OCI-LY7 (cell line): ENCODE data around the gene SLC6A6. TPM values are rescaled to one million over a fixed set of nuclear protein-coding genes. Genes with fewer than 3 reads are reported as not detected.

ENCODE experiments used
- BruUV-seq: library from RNA; stranded (reverse); fragments of 400-500 nt; replicated peaks from 2 replicates; lab custom pipeline; 2021; lab: Mats Ljungman, UMichigan
- CTCF ChIA-PET: fragments of 300-600 bp; sonication (Branson Sonifier 250); formaldehyde crosslinking; loops from one replicate; lab custom pipeline; 2022; ENCODE audit warnings: antibody characterized with exemption; ENCODE audit not compliant: unreplicated experiment; lab: Charles Lee
- POLR2A ChIA-PET: fragments of 300-600 bp; sonication (Branson Sonifier 250); formaldehyde crosslinking; loops from one replicate; lab custom pipeline; 2022; ENCODE audit warnings: antibody characterized with exemption; lab: Charles Lee
- DNase-seq: peaks from one replicate; pipeline ENCODE4 v3.0.0-alpha.2; 2015; ENCODE audit warnings: low spot score
- H2AFZ ChIP-seq: fragments of 200-600 bp; sonication (generic), shearing (Covaris generic); 2 replicates; pipeline ENCODE4 v1.6.1; 2014; ENCODE audit warnings: mild to moderate bottlenecking, antibody characterized with exemption, low read length, moderate library complexity
- H3K27ac ChIP-seq: fragments of 200-600 bp; sonication (generic); 2 replicates; pipeline ENCODE4 v1.5.1; 2014; ENCODE audit warnings: mixed run types, low read depth, mild to moderate bottlenecking, moderate library complexity, low read length, inconsistent platforms; ENCODE audit not compliant: poor library complexity, severe bottlenecking
- H3K36me3 ChIP-seq: fragments of 200-600 bp; sonication (generic); 2 replicates; pipeline ENCODE4 v1.6.1; 2014; ENCODE audit warnings: mild to moderate bottlenecking, antibody characterized with exemption, low read length, moderate library complexity, mixed read lengths; ENCODE audit not compliant: insufficient read depth
- H3K4me1 ChIP-seq: fragments of 200-600 bp; sonication (generic); 2 replicates; pipeline ENCODE4 v1.5.1; 2014; ENCODE audit warnings: mild to moderate bottlenecking, low read length; ENCODE audit not compliant: insufficient read depth, poor library complexity, severe bottlenecking
- H3K4me2 ChIP-seq: fragments of 200-600 bp; sonication (generic); 2 replicates; pipeline ENCODE4 v1.6.1; 2014; ENCODE audit warnings: mild to moderate bottlenecking, low read length
- H3K4me3 ChIP-seq: fragments of 200-600 bp; sonication (generic); 2 replicates; pipeline ENCODE4 v1.5.1; 2014; ENCODE audit warnings: mild to moderate bottlenecking, low read depth, low read length; ENCODE audit not compliant: poor library complexity, severe bottlenecking
- H3K79me2 ChIP-seq: fragments of 200-600 bp; sonication (generic); 2 replicates; pipeline ENCODE4 v1.6.1; 2016; ENCODE audit warnings: low read depth, mild to moderate bottlenecking, low read length, moderate library complexity, mixed read lengths; ENCODE audit not compliant: insufficient read depth
- H3K9me2 ChIP-seq: fragments of 200-600 bp; sonication (generic); 2 replicates; pipeline ENCODE4 v1.6.1; 2016; ENCODE audit warnings: mild to moderate bottlenecking, low read length, mixed read lengths; ENCODE audit not compliant: insufficient read depth
- H3K9me3 ChIP-seq: fragments of 200-600 bp; sonication (generic); 2 replicates; pipeline ENCODE4 v1.6.1; 2014; ENCODE audit warnings: mild to moderate bottlenecking, mixed run types, low read length, mixed read lengths
- H4K20me1 ChIP-seq: fragments of 200-600 bp; sonication (generic); 2 replicates; pipeline ENCODE4 v1.6.1; 2014; ENCODE audit warnings: mild to moderate bottlenecking, antibody characterized with exemption, low read length, moderate library complexity, mixed read lengths; ENCODE audit not compliant: insufficient read depth
- EZH2phosphoT487 ChIP-seq: fragments of 200-600 bp; sonication (generic); IDR thresholded peaks from 2 replicates; pipeline ENCODE4 v1.6.1; 2018; ENCODE audit warnings: low read depth, borderline replicate concordance, mild to moderate bottlenecking, mixed run types, antibody characterized with exemption, low read length, moderate library complexity, mixed read lengths
- intact Hi-C: fragments of 100-400 bp; cut with micrococcal nuclease; formaldehyde crosslinking; loops from one replicate; pipeline ENCODE4 v1.10.0; 2022; ENCODE audit not compliant: unreplicated experiment
- total RNA-seq, 2 experiments: library from RNA; depleted of rRNA in 1 of 2; stranded (reverse); fragments of >200 nt in 1 of 2; shearing (Covaris generic) in 1 of 2; gene quantifications; 2 replicates each; pipeline ENCODE4 v1.2.3, GENCODE V29; 2014 to 2022
- TF ChIP-seq, protein P1 (sequence below): fragments of 200-600 bp; sonication (generic); conservative IDR thresholded peaks from 2 replicates; pipeline ENCODE4 v1.5.1; 2014; ENCODE audit warnings: mild to moderate bottlenecking, antibody characterized with exemption, low read length, moderate library complexity, mixed read lengths

SLC6A6 gene
- total RNA-seq, 2 experiments from 2014 or later = 43.0 to 51.8 TPM

DNA sequence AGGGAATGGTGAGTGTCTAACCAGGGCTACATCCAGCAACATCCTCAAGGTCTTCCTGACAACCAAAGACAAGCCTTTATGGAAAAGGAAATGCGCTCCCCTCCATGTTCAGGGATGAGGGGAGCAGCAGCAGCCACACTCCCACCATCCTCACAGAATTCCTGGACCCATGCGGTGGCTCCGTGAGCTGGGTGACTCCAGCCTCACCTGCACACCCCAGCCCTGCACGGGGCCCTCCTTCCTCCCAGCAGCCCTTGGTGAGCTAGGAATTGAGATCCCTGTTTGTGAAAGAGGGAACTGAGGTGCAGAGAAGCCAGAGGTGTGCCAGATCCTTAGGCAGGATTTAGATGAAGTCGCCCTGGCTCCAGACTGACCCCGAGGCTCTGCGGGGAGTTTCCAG lies 85.4 kb downstream of the SLC6A6 start:
- BruUV-seq = no TSS peak
- TF ChIP-seq, protein P1, sequence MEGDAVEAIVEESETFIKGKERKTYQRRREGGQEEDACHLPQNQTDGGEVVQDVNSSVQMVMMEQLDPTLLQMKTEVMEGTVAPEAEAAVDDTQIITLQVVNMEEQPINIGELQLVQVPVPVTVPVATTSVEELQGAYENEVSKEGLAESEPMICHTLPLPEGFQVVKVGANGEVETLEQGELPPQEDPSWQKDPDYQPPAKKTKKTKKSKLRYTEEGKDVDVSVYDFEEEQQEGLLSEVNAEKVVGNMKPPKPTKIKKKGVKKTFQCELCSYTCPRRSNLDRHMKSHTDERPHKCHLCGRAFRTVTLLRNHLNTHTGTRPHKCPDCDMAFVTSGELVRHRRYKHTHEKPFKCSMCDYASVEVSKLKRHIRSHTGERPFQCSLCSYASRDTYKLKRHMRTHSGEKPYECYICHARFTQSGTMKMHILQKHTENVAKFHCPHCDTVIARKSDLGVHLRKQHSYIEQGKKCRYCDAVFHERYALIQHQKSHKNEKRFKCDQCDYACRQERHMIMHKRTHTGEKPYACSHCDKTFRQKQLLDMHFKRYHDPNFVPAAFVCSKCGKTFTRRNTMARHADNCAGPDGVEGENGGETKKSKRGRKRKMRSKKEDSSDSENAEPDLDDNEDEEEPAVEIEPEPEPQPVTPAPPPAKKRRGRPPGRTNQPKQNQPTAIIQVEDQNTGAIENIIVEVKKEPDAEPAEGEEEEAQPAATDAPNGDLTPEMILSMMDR = no peak
- no peak for TF ChIP-seq EZH2phosphoT487
- Histone ChIP-seq H3K4me2 (no peak overlapping the region), H3K4me3 (no peak overlapping the region), H3K9me3 (no peaks in the 10 kb centered on the region), H3K36me3 (peaks cover 67% of the 10 kb centered on the region), H3K9me2 (no peaks in the 10 kb centered on the region), H2AFZ (no peak overlapping the region), H4K20me1 (no peaks in the 10 kb centered on the region), H3K79me2 (no peaks in the 10 kb centered on the region), H3K27ac (no peak overlapping the region), H3K4me1 (no peaks in the 10 kb centered on the region)
- CTCF ChIA-PET = no interaction called here
- POLR2A ChIA-PET = no interaction called here
- intact Hi-C loops = no loop called here
- no peak for DNase-seq

DNA sequence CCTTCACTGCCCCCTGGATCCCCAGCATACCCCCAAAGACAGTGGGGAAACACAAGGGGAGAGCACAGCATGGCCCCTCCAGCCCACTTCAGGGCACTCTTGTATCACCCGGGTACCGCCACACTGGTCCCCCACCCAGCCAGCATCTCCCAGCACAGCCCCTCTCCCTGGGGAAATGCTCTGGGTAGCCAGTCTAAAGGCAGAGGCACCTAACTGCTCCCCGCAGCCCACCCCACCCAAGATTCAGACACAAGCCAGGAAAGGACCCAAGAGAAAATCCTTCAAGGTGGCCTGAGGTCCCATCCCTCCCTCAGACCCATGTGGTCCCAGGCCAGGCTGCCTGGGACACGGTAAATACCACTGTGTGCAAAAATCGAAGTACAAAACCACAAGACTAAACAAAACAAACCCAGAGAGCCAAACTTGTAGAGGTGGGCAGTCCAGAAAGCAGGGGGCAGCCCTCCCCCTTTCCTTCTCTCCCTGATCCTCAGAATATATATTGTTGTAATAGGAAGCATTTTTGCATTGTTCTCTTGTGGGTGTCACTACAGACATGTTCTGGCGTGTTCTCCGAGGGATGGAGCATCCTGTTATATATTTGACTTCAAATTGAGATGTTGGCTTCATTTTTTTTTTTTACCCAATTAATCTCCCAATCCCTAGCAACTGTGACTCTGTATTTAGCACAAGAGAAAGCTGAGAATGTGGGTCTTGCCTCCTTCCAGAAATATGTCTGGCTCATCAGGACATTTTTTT lies 86.1 kb downstream of the SLC6A6 start:
- Histone ChIP-seq H3K9me2 (no peaks in the 10 kb centered on the region), H3K4me3 (no peak overlapping the region), H3K27ac (no peak overlapping the region), H3K9me3 (no peaks in the 10 kb centered on the region), H3K4me1 (no peaks in the 10 kb centered on the region), H3K36me3 (peaks cover 61% of the 10 kb centered on the region), H4K20me1 (no peaks in the 10 kb centered on the region), H3K79me2 (no peaks in the 10 kb centered on the region), H3K4me2 (no peak overlapping the region), H2AFZ (no peak overlapping the region)
- POLR2A ChIA-PET = no interaction called here
- CTCF ChIA-PET = no interaction called here
- intact Hi-C loops = no loop called here
- TF ChIP-seq, protein P1 = no peak
- TF ChIP-seq EZH2phosphoT487 = no peak
- BruUV-seq = TSS peak; percentile 36
- no peak for DNase-seq

GRCh38 chr3:14489641-14490040 lies 87.2 kb downstream of the SLC6A6 start:
- Histone ChIP-seq H3K4me2 (no peak overlapping the region), H3K27ac (no peak overlapping the region), H3K4me1 (no peaks in the 10 kb centered on the region), H3K79me2 (no peaks in the 10 kb centered on the region), H3K9me2 (no peaks in the 10 kb centered on the region), H3K36me3 (peaks cover 49% of the 10 kb centered on the region; the same call in 1 of the 2 replicates), H2AFZ (no peak overlapping the region), H3K4me3 (no peak overlapping the region), H4K20me1 (no peaks in the 10 kb centered on the region), H3K9me3 (no peaks in the 10 kb centered on the region)
- ChIA-PET CTCF (no interaction called here), POLR2A (no interaction called here)
- TF ChIP-seq EZH2phosphoT487 = no peak
- TF ChIP-seq, protein P1 = 0 out of 2 replicates have a peak, but pooled peaks have one; percentile 27
- no peak for DNase-seq
- no TSS peak for BruUV-seq
- intact Hi-C loops = no loop called here
